Effector memory CD4-positive, alpha-beta T cell (primary cell): ENCODE measurements around the gene HOXD10.

Source experiments
- DNase-seq, 3 donors: peaks; one replicate each; pipeline ENCODE4 v3.0.0-alpha.2; 2020
- H3K27ac ChIP-seq: 2 replicates; pipeline ENCODE4 v1.7.0; 2013; ENCODE audit warnings: mild to moderate bottlenecking, low read length, moderate library complexity; ENCODE audit not compliant: insufficient read depth, poor library complexity, severe bottlenecking
- H3K27me3 ChIP-seq: replicated peaks from 2 replicates; pipeline ENCODE4 v1.7.0; 2013; ENCODE audit warnings: mild to moderate bottlenecking, low read length; ENCODE audit not compliant: insufficient read depth, control insufficient read depth, poor library complexity, severe bottlenecking
- H3K36me3 ChIP-seq: 2 replicates; pipeline ENCODE4 v1.7.0; 2013; ENCODE audit warnings: mild to moderate bottlenecking, low read length, moderate library complexity; ENCODE audit not compliant: control insufficient read depth, insufficient read depth
- H3K4me1 ChIP-seq: 2 replicates; pipeline ENCODE4 v1.7.0; 2013; ENCODE audit warnings: low read length, mild to moderate bottlenecking; ENCODE audit not compliant: control insufficient read depth, insufficient read depth, poor library complexity, severe bottlenecking
- H3K4me3 ChIP-seq: 2 replicates; pipeline ENCODE4 v1.7.0; 2013; ENCODE audit warnings: low read length, low read depth, mild to moderate bottlenecking; ENCODE audit not compliant: insufficient read depth, poor library complexity, severe bottlenecking
- H3K9me3 ChIP-seq: 2 replicates; pipeline ENCODE4 v1.7.0; 2013; ENCODE audit warnings: mild to moderate bottlenecking, low read length, moderate library complexity; ENCODE audit not compliant: control insufficient read depth

The HOXD10 gene

GRCh38 chr2:176096986-176097819 lies 19.4 kb upstream of the HOXD10 start:
- H3K27ac ChIP-seq = no peak overlapping the region
- H3K27me3 ChIP-seq = peaks cover 88% of the 10 kb centered on the region
- H3K4me3 ChIP-seq = peak overlapping the region; percentile 40
- peak; percentile 26 to 46 (median 30) for DNase-seq
- H3K9me3 ChIP-seq = no peaks in the 10 kb centered on the region
- H3K36me3 ChIP-seq = no peaks in the 10 kb centered on the region
- peaks cover 22% of the 10 kb centered on the region for H3K4me1 ChIP-seq

GRCh38 chr2:176097820-176098365 lies 18.7 kb upstream of the HOXD10 start:
- Histone ChIP-seq H3K36me3 (no peaks in the 10 kb centered on the region), H3K4me1 (peaks cover 22% of the 10 kb centered on the region), H3K9me3 (no peaks in the 10 kb centered on the region), H3K27ac (no peak overlapping the region), H3K4me3 (peak overlapping the region; percentile 40), H3K27me3 (peaks cover 95% of the 10 kb centered on the region)
- DNase-seq = no peak

GRCh38 chr2:176098366-176099158 lies 18.0 kb upstream of the HOXD10 start:
- Histone ChIP-seq H3K27ac (no peak overlapping the region), H3K9me3 (no peaks in the 10 kb centered on the region)

GRCh38 chr2:176099159-176099727 lies 17.3 kb upstream of the HOXD10 start:
- no peak for DNase-seq
- Histone ChIP-seq H3K9me3 (no peaks in the 10 kb centered on the region), H3K4me1 (peaks cover 14% of the 10 kb centered on the region)

More at GRCh38 chr2:176098366-176099158, 18.0 kb upstream of the HOXD10 start:
- H3K27me3 ChIP-seq = peaks cover 94% of the 10 kb centered on the region
- peaks cover 16% of the 10 kb centered on the region for H3K4me1 ChIP-seq
- H3K36me3 ChIP-seq = no peaks in the 10 kb centered on the region
- H3K4me3 ChIP-seq = no peak overlapping the region
- no peak for DNase-seq

GRCh38 chr2:176099728-176100546 lies 16.6 kb upstream of the HOXD10 start, which contains the start of gene HOXD12:
Gene HOXD12, plus strand, starts transcription at chr2:176099795. Its CDS starts 7 bp downstream, at chr2:176099802.
- peaks cover 14% of the 10 kb centered on the region for H3K4me1 ChIP-seq
- no peak within 1 kb of the TSS for H3K27ac ChIP-seq
- H3K9me3 ChIP-seq = no peaks in the 10 kb centered on the region
- H3K36me3 ChIP-seq = no peaks in the 10 kb centered on the region
- H3K27me3 ChIP-seq = peaks cover 95% of the 10 kb centered on the region
- no peak within 1 kb of the TSS for H3K4me3 ChIP-seq
- DNase-seq = no peak

More at GRCh38 chr2:176099159-176099727, 17.3 kb upstream of the HOXD10 start:
- Histone ChIP-seq H3K27me3 (peaks cover 94% of the 10 kb centered on the region), H3K27ac (no peak overlapping the region), H3K36me3 (no peaks in the 10 kb centered on the region), H3K4me3 (no peak overlapping the region)

- DNase-seq = no peak
Measured at GRCh38 chr2:176100547-176101140, 15.9 kb upstream of the HOXD10 start.

GRCh38 chr2:176101216-176101830 lies 15.3 kb upstream of the HOXD10 start:
- Histone ChIP-seq H3K27ac (no peak overlapping the region), H3K4me3 (no peak overlapping the region), H3K27me3 (peaks cover 98% of the 10 kb centered on the region), H3K9me3 (no peaks in the 10 kb centered on the region), H3K36me3 (no peaks in the 10 kb centered on the region), H3K4me1 (peaks cover 14% of the 10 kb centered on the region)
- no peak for DNase-seq

More at GRCh38 chr2:176100547-176101140, 15.9 kb upstream of the HOXD10 start:
- peaks cover 95% of the 10 kb centered on the region for H3K27me3 ChIP-seq
- H3K4me1 ChIP-seq = peaks cover 14% of the 10 kb centered on the region
- no peaks in the 10 kb centered on the region for H3K9me3 ChIP-seq
- no peaks in the 10 kb centered on the region for H3K36me3 ChIP-seq
- no peak overlapping the region for H3K4me3 ChIP-seq
- no peak overlapping the region for H3K27ac ChIP-seq

- peaks cover 12% of the 10 kb centered on the region for H3K4me1 ChIP-seq
- H3K27me3 ChIP-seq = peaks cover 99% of the 10 kb centered on the region
- H3K4me3 ChIP-seq = no peak overlapping the region
- no peak for DNase-seq
- H3K27ac ChIP-seq = no peak overlapping the region
- H3K36me3 ChIP-seq = no peaks in the 10 kb centered on the region
- no peaks in the 10 kb centered on the region for H3K9me3 ChIP-seq
Measured at GRCh38 chr2:176101842-176102241, 14.7 kb upstream of the HOXD10 start.
